Loucy (cell line): ENCODE data around the gene C2orf69.

ENCODE experiments used
- H2AFZ ChIP-seq: fragments of 200-600 bp; sonication (generic); 2 replicates; pipeline ENCODE4 v1.6.0; 2016; ENCODE audit warnings: antibody characterized with exemption, mild to moderate bottlenecking, low read length, moderate library complexity
- H3F3A ChIP-seq: fragments of 200-600 bp; 2 replicates; pipeline ENCODE4 v1.6.0; 2016; ENCODE audit warnings: antibody characterized with exemption, low read depth, mild to moderate bottlenecking
- H3K27me3 ChIP-seq: fragments of 200-600 bp; sonication (generic); 2 replicates; pipeline ENCODE4 v1.6.1; 2014; ENCODE audit warnings: low read length, mild to moderate bottlenecking; ENCODE audit not compliant: insufficient read depth, poor library complexity, severe bottlenecking
- H3K36me3 ChIP-seq: fragments of 200-600 bp; sonication (generic); 2 replicates; pipeline ENCODE4 v1.6.1; 2016; ENCODE audit warnings: low read length; ENCODE audit not compliant: insufficient read depth
- H3K4me1 ChIP-seq: fragments of 200-600 bp; sonication (generic); 2 replicates; pipeline ENCODE4 v1.5.1; 2014; ENCODE audit warnings: low read length, mild to moderate bottlenecking; ENCODE audit not compliant: insufficient read depth, poor library complexity, severe bottlenecking
- H3K4me2 ChIP-seq: fragments of 200-600 bp; sonication (generic); 2 replicates; pipeline ENCODE4 v1.6.0; 2014; ENCODE audit warnings: antibody characterized with exemption, low read length, low read depth, mild to moderate bottlenecking; ENCODE audit not compliant: poor library complexity, severe bottlenecking
- H3K4me3 ChIP-seq: fragments of 200-600 bp; sonication (generic); 2 replicates; pipeline ENCODE4 v1.5.1; 2014; ENCODE audit warnings: low read length, mild to moderate bottlenecking, mixed read lengths; ENCODE audit not compliant: poor library complexity, severe bottlenecking
- H3K79me2 ChIP-seq: fragments of 200-600 bp; sonication (generic); 2 replicates; pipeline ENCODE4 v1.6.1; 2014; ENCODE audit warnings: low read length; ENCODE audit not compliant: insufficient read depth
- H3K9ac ChIP-seq: fragments of 200-600 bp; sonication (generic); 2 replicates; pipeline ENCODE4 v1.6.0; 2014; ENCODE audit warnings: mild to moderate bottlenecking, low read depth, low read length, moderate library complexity; ENCODE audit not compliant: poor library complexity, severe bottlenecking
- H3K9me2 ChIP-seq: fragments of 200-600 bp; sonication (generic); replicated peaks from 2 replicates; pipeline ENCODE4 v1.6.1; 2016; ENCODE audit warnings: low read depth, low read length, mixed read lengths
- H3K9me3 ChIP-seq: fragments of 200-600 bp; sonication (generic); 2 replicates; pipeline ENCODE4 v1.6.1; 2014; ENCODE audit warnings: mild to moderate bottlenecking, antibody characterized with exemption, low read length, low read depth; ENCODE audit not compliant: insufficient read depth
- H4K20me1 ChIP-seq: fragments of 200-600 bp; sonication (generic); 2 replicates; pipeline ENCODE4 v1.6.0; 2014; ENCODE audit warnings: antibody characterized with exemption, low read length, mild to moderate bottlenecking; ENCODE audit not compliant: insufficient read depth, poor library complexity, severe bottlenecking
- CTCF ChIP-seq: fragments of 200-600 bp; sonication (generic); conservative IDR thresholded peaks from 2 replicates; pipeline ENCODE4 v1.5.1; 2014; ENCODE audit warnings: mild to moderate bottlenecking, antibody characterized with exemption, low read length
- EZH2phosphoT487 ChIP-seq: fragments of 200-600 bp; IDR thresholded peaks from 2 replicates; pipeline ENCODE4 v1.6.1; 2018; ENCODE audit warnings: antibody characterized with exemption, mild to moderate bottlenecking, moderate library complexity, borderline replicate concordance

The C2orf69 gene

GRCh38 chr2:199914372-199914958 is 3.4 kb downstream of the C2orf69 start:
- no peaks in the 10 kb centered on the region for H3K27me3 ChIP-seq
- no peaks in the 10 kb centered on the region for H3F3A ChIP-seq
- peaks cover 85% of the 10 kb centered on the region for H3K79me2 ChIP-seq
- peak overlapping the region; percentile 64 for H3K9ac ChIP-seq
- peak overlapping the region; percentile 74 for H3K4me3 ChIP-seq
- peaks cover 43% of the 10 kb centered on the region for H4K20me1 ChIP-seq
- peaks cover 38% of the 10 kb centered on the region; the same call in 1 of the 2 replicates for H3K36me3 ChIP-seq
- peak overlapping the region; percentile 92 for H3K4me2 ChIP-seq
- no peak for TF ChIP-seq EZH2phosphoT487
- TF ChIP-seq CTCF: no peak
- H3K9me2 ChIP-seq: no peaks in the 10 kb centered on the region
- peaks cover 9% of the 10 kb centered on the region; the same call in 1 of the 2 replicates for H3K9me3 ChIP-seq
- H2AFZ ChIP-seq: no peak overlapping the region
- H3K4me1 ChIP-seq: peaks cover 24% of the 10 kb centered on the region

DNA sequence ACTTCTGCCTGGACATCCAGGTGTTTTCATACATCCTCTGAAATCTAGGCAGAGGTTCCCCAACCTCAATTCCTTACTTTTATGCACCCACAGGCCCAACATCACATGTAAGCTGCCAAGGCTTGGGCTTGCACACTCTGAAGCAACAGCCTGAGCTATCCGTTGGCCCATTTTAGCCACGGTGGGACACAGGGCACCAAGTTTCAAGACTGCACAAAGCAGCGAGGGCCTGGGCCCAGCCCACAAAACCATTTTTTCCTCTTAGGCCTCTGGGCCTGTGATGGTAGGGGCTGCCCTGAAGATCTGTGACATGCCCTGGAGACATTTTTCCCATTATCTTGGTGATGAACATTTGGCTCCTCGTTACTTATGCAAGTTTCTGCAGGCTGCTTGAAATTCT is 5.9 kb downstream of the C2orf69 start:
- Histone ChIP-seq H2AFZ (no peak overlapping the region), H4K20me1 (peaks cover 53% of the 10 kb centered on the region)
- no peak for TF ChIP-seq EZH2phosphoT487
- TF ChIP-seq CTCF: no peak

DNA sequence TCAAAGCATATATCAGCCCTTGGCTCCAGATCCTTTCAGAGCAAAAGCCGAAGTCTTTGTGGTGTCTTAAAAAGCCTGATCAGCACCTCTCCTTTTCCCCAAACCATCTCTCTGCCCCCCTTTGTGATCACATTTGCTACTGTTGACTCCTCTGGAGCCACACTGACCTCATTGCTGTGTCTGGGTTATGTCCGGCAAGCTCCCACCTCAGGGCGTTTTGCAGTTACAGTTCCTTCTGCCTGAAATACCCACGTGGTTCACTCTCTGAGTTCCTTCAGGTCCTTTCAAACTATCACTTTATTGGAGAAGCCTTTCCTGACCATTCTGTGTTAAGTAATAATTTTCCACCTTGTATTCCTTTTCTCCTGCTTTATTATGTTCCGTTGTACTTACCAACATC is 11.8 kb downstream of the C2orf69 start:
- H3K36me3 ChIP-seq: peaks cover 51% of the 10 kb centered on the region; the same call in 1 of the 2 replicates
- no peak overlapping the region for H2AFZ ChIP-seq
- H3K4me3 ChIP-seq: peak overlapping the region; percentile 3
- no peak for TF ChIP-seq CTCF
- TF ChIP-seq EZH2phosphoT487: no peak
- peaks cover 85% of the 10 kb centered on the region for H3K79me2 ChIP-seq
- no peaks in the 10 kb centered on the region for H3K9me3 ChIP-seq
- no peaks in the 10 kb centered on the region for H3K9me2 ChIP-seq
- H3K9ac ChIP-seq: no peak overlapping the region
- no peaks in the 10 kb centered on the region for H3F3A ChIP-seq
- H4K20me1 ChIP-seq: peaks cover 64% of the 10 kb centered on the region
- H3K27me3 ChIP-seq: no peaks in the 10 kb centered on the region
- peaks cover 12% of the 10 kb centered on the region for H3K4me1 ChIP-seq
- H3K4me2 ChIP-seq: peak overlapping the region; percentile 46

More for the DNA sequence above, 5.9 kb downstream of the C2orf69 start:
- H3F3A ChIP-seq: no peaks in the 10 kb centered on the region
- H3K4me1 ChIP-seq: peaks cover 24% of the 10 kb centered on the region
- peaks cover 47% of the 10 kb centered on the region; the same call in 1 of the 2 replicates for H3K36me3 ChIP-seq
- peaks cover 9% of the 10 kb centered on the region; the same call in 1 of the 2 replicates for H3K9me3 ChIP-seq
- peaks cover 90% of the 10 kb centered on the region for H3K79me2 ChIP-seq
- no peak overlapping the region for H3K9ac ChIP-seq
- no peak overlapping the region for H3K4me2 ChIP-seq
- H3K4me3 ChIP-seq: no peak overlapping the region
- no peaks in the 10 kb centered on the region for H3K27me3 ChIP-seq
- no peaks in the 10 kb centered on the region for H3K9me2 ChIP-seq
